HepG2 (cell line): ENCODE results near the gene FHIT. TPM values are rescaled to one million over a fixed set of nuclear protein-coding genes. Genes with fewer than 3 reads are reported as not detected.

Experiments
- ATAC-seq: fragments of 200-7000 bp; cut with Tn5 transposase; 3 replicates; pipeline ENCODE4 v1.9.1; 2020; ENCODE audit warnings: mild to moderate bottlenecking, moderate library complexity
- BruUV-seq: library from RNA; stranded (reverse); fragments of 400-500 nt; replicated peaks from 2 replicates; lab custom pipeline; 2021; lab: Mats Ljungman, UMichigan
- CTCF ChIA-PET: fragments of 300-600 bp; formaldehyde crosslinking; extraction: SDS; loops from one replicate; lab custom pipeline; 2021; ENCODE audit warnings: low total read pairs, inconsistent platforms, low intra/inter-chr PET ratio; lab: Yijun Ruan, JAX
- POLR2A ChIA-PET: fragments of 350-600 bp; sonication (Branson Sonifier 250); formaldehyde crosslinking; loops from one replicate; lab custom pipeline; 2020; ENCODE audit warnings: antibody characterized with exemption, inconsistent platforms; lab: Yijun Ruan, JAX
- DNase-seq: peaks from one replicate; pipeline ENCODE4 v3.0.0-alpha.2; 2015; ENCODE audit warnings: low spot score
- FAIRE-seq: peaks from 3 replicates; lab custom pipeline; 2011; peaks lifted over from hg19 to GRCh38; lab: Jason Lieb, UNC
- H2AFZ ChIP-seq: one replicate; pipeline ENCODE4 v1.6.1; 2011; ENCODE audit warnings: low read length, inconsistent platforms
- H3K27ac ChIP-seq: fragments of 300-600 bp; 3 replicates; pipeline ENCODE4 v1.8.0; 2011; ENCODE audit warnings: mixed run types, mild to moderate bottlenecking, mixed read lengths, low read length, inconsistent platforms; ENCODE audit not compliant: insufficient read depth; ENCODE audit errors: extremely low read length
- H3K27me3 ChIP-seq, 2 experiments: fragments of 200-600 bp in 1 of 2; 2 replicates in 1 of 2; 3 replicates in 1 of 2; pipeline versions ENCODE4 v1.6.0 to v1.8.0; 2011; ENCODE audit warnings: low read length in 2 of 2, mild to moderate bottlenecking in 2 of 2, moderate library complexity in 2 of 2, inconsistent platforms in 1 of 2; ENCODE audit not compliant: insufficient read depth in 2 of 2, control insufficient read depth in 1 of 2
- H3K36me3 ChIP-seq, 2 experiments: fragments of 200-600 bp in 1 of 2; replicated peaks in 1 of 2; 2 replicates in 1 of 2; 3 replicates in 1 of 2; pipeline versions ENCODE4 v1.5.1 to v1.8.0; 2011; ENCODE audit warnings: low read length in 2 of 2, inconsistent platforms in 1 of 2; ENCODE audit not compliant: insufficient read depth in 2 of 2, control insufficient read depth in 1 of 2
- H3K4me1 ChIP-seq: 2 replicates; pipeline ENCODE4 v1.5.1; 2012; ENCODE audit warnings: low read length, inconsistent platforms; ENCODE audit not compliant: insufficient read depth
- H3K4me2 ChIP-seq: 2 replicates; pipeline ENCODE4 v1.6.0; 2011; ENCODE audit warnings: low read depth, low read length, inconsistent platforms
- H3K4me3 ChIP-seq, 3 experiments: fragments of 200-600 bp in 1 of 3; sonication (generic), shearing (Covaris generic) in 1 of 3; replicated peaks in 1 of 3; 2 replicates each; pipeline ENCODE4 v1.5.1; 2011 to 2016; ENCODE audit warnings: low read length in 3 of 3, inconsistent platforms in 2 of 3, low read depth in 2 of 3, mild to moderate bottlenecking in 2 of 3, control low read depth in 1 of 3, mixed read lengths in 1 of 3; ENCODE audit not compliant: insufficient read depth in 1 of 3
- H3K79me2 ChIP-seq: one replicate; pipeline ENCODE4 v1.6.1; 2011; ENCODE audit warnings: low read length, inconsistent platforms; ENCODE audit not compliant: insufficient read depth
- H3K9ac ChIP-seq: 2 replicates; pipeline ENCODE4 v1.6.0; 2011; ENCODE audit warnings: mild to moderate bottlenecking, low read depth, low read length, inconsistent platforms; ENCODE audit not compliant: insufficient read depth
- H3K9me3 ChIP-seq: 2 replicates; pipeline ENCODE4 v1.5.1; 2012; ENCODE audit warnings: mild to moderate bottlenecking, low read length
- H4K20me1 ChIP-seq: 2 replicates; pipeline ENCODE4 v1.6.0; 2011; ENCODE audit warnings: inconsistent platforms, mild to moderate bottlenecking, low read length, moderate library complexity; ENCODE audit not compliant: insufficient read depth
- CBFB ChIP-seq: sonication (generic); formaldehyde crosslinking; IDR thresholded peaks from 2 replicates; pipeline ENCODE4 v1.4.0; 2020; ENCODE audit warnings: missing genetic modification reagents
- GABPB1 ChIP-seq: IDR thresholded peaks from 2 replicates; pipeline ENCODE4 v1.6.1; 2016; ENCODE audit warnings: mild to moderate bottlenecking, missing genetic modification reagents, moderate library complexity, missing compliant biosample characterization
- SPEN ChIP-seq: sonication (generic); formaldehyde crosslinking; IDR thresholded peaks from 2 replicates; pipeline ENCODE4 v1.5.1; 2020; ENCODE audit warnings: low read depth, mild to moderate bottlenecking, missing genetic modification reagents
- TARDBP ChIP-seq: sonication (generic); formaldehyde crosslinking; IDR thresholded peaks from 2 replicates; pipeline ENCODE4 v1.8.0; 2022; ENCODE audit warnings: mild to moderate bottlenecking, missing genetic modification reagents
- ZFP37 ChIP-seq: sonication (generic); formaldehyde crosslinking; IDR thresholded peaks from 2 replicates; pipeline ENCODE4 v1.4.0; 2020; ENCODE audit warnings: missing genetic modification reagents, borderline replicate concordance
- ZNF549 ChIP-seq: sonication (generic); formaldehyde crosslinking; IDR thresholded peaks from 2 replicates; pipeline ENCODE4 v1.5.0; 2020; ENCODE audit warnings: missing genetic modification reagents
- ZSCAN21 ChIP-seq: sonication (generic); formaldehyde crosslinking; IDR thresholded peaks from 2 replicates; pipeline ENCODE4 v1.8.0; 2022; ENCODE audit warnings: mild to moderate bottlenecking, missing genetic modification reagents, moderate library complexity, borderline replicate concordance
- WGBS: methylation state at CpG from one replicate; pipeline ENCODE4 v1.1.6; 2017; ENCODE audit warnings: low lambda C conversion rate; 5-methylcytosine and 5-hydroxymethylcytosine counted together
- in situ Hi-C: cut with HindIII; loops from 2 replicates; pipeline ENCODE4 v1.10.0; 2017; ENCODE audit warnings: low pct_unique_long_range_greater_than_20kb; ENCODE audit not compliant: extremely low pct_ligation_motif_present
- intact Hi-C: fragments of 100-400 bp; cut with micrococcal nuclease; formaldehyde crosslinking; loops from one replicate; pipeline ENCODE4 v1.10.0; 2022; ENCODE audit not compliant: unreplicated experiment
- polyA plus RNA-seq, 8 experiments: library from polyadenylated mRNA; depleted of rRNA in 3 of 8; stranded (reverse) in 7 of 8; unstranded in 1 of 8; fragments of >200 nt; fragmentation: Illumina TruSeq in 4 of 8; extraction: Trizol in 4 of 8; gene quantifications; 2 replicates each; pipeline versions ENCODE4 v1.2.1 to v1.2.3, GENCODE V29; 2011 to 2016; ENCODE audit warnings: low read depth in 4 of 8, missing spikeins in 1 of 8, mixed read lengths in 1 of 8; ENCODE audit not compliant: insufficient read depth in 1 of 8
- total RNA-seq, 5 experiments: library from RNA; depleted of rRNA; stranded (reverse); fragments of >200 nt; fragmentation: Illumina TruSeq; extraction: Trizol; gene quantifications; 2 replicates each; pipeline ENCODE4 v1.2.3, GENCODE V29; 2016; ENCODE audit warnings: low read depth in 1 of 5
- TF ChIP-seq, protein P1 (sequence below): sonication (generic); formaldehyde crosslinking; conservative IDR thresholded peaks from 2 replicates; pipeline ENCODE4 v1.4.0; 2020; ENCODE audit warnings: mild to moderate bottlenecking, missing genetic modification reagents, moderate library complexity
- TF ChIP-seq, protein P2 (sequence below): sonication (generic); formaldehyde crosslinking; IDR thresholded peaks from 2 replicates; pipeline ENCODE4 v1.8.1; 2023; ENCODE audit warnings: missing genetic modification reagents, inconsistent platforms, borderline replicate concordance
- TF ChIP-seq, protein P3 (sequence below): sonication (generic); formaldehyde crosslinking; IDR thresholded peaks from 2 replicates; pipeline ENCODE4 v1.5.0; 2020; ENCODE audit warnings: mild to moderate bottlenecking, missing genetic modification reagents
- TF ChIP-seq, protein P4 (sequence below): sonication (generic); formaldehyde crosslinking; IDR thresholded peaks from 2 replicates; pipeline ENCODE4 v1.8.1; 2023; ENCODE audit warnings: missing genetic modification reagents, mild to moderate bottlenecking, borderline replicate concordance

The FHIT gene
- total and polyA plus RNA-seq, 2 of the 13 experiments (the other 11 are each of a cell fraction or from before 2014, with no cell fraction given): 4.0 to 4.6 TPM

DNA sequence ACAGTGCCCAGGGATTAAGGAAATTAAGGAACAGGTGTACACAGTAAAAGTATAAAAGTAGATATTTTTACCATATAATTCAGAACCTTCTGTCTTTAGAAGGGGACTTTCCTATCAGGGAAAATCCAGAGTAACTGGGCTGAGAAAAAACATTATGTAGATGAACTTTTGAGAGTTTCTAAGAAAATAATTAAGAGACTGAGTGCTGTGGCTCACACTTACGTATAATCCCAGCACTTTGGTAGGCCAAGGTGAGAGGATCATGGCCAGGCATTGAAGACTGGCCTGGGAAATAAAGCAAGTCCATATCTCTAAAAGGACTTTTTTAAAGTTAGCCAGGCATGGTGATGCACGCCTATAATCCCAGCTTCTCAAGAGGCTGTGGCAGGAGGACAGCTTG lies 1021.8 kb downstream of the FHIT start:
- in situ Hi-C loops: no loop called here
- ATAC-seq: no peak

DNA sequence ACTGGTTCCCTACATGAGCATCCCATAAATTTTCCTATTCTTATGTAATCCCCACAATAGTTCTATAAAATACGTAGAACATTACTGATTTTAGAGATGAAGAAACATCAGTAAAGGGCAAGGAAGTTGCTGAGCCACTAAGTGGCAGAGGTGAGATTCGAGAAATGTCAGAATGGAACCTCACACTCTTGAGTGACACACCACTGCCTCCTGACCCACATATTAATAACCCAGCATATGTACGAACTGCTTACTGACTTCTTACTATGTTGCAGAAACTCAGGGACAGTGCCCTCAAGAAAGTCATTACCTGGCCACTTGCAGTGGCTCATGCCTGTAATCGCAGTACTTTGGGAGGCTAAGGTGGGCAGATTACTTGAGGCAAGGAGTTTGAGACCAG lies 1022.4 kb downstream of the FHIT start:
- no peaks in the 10 kb centered on the region for H4K20me1 ChIP-seq
- no TSS peak for BruUV-seq
- 44% methylated on average over 4 of the region's 4 CpGs for WGBS
- ChIA-PET POLR2A (no interaction called here), CTCF (no interaction called here)
- H2AFZ ChIP-seq: no peak overlapping the region
- in situ Hi-C loops: no loop called here
- ATAC-seq (no peak), DNase-seq (no peak), FAIRE-seq (no peak)
- H3K4me2 ChIP-seq: no peak overlapping the region
- no peaks in the 10 kb centered on the region for H3K36me3 ChIP-seq
- no peaks in the 10 kb centered on the region; a peak in 1 of 5 replicates for H3K27me3 ChIP-seq
- H3K4me1 ChIP-seq: no peaks in the 10 kb centered on the region
- H3K27ac ChIP-seq: no peak overlapping the region
- no peaks in the 10 kb centered on the region for H3K79me2 ChIP-seq
- H3K4me3 ChIP-seq: no peak overlapping the region
- intact Hi-C loops: no loop called here
- no peak overlapping the region for H3K9ac ChIP-seq
- peaks cover 6% of the 10 kb centered on the region; the same call in 1 of the 2 replicates for H3K9me3 ChIP-seq
- TF ChIP-seq ZSCAN21 (CRISPR knock-in tag) (no peak), TARDBP (CRISPR knock-in tag) (no peak), ZNF549 (CRISPR knock-in tag) (no peak), GABPB1 (CRISPR knock-in tag) (no peak), SPEN (CRISPR knock-in tag) (no peak), ZFP37 (CRISPR knock-in tag) (no peak)
- TF ChIP-seq, protein P1, sequence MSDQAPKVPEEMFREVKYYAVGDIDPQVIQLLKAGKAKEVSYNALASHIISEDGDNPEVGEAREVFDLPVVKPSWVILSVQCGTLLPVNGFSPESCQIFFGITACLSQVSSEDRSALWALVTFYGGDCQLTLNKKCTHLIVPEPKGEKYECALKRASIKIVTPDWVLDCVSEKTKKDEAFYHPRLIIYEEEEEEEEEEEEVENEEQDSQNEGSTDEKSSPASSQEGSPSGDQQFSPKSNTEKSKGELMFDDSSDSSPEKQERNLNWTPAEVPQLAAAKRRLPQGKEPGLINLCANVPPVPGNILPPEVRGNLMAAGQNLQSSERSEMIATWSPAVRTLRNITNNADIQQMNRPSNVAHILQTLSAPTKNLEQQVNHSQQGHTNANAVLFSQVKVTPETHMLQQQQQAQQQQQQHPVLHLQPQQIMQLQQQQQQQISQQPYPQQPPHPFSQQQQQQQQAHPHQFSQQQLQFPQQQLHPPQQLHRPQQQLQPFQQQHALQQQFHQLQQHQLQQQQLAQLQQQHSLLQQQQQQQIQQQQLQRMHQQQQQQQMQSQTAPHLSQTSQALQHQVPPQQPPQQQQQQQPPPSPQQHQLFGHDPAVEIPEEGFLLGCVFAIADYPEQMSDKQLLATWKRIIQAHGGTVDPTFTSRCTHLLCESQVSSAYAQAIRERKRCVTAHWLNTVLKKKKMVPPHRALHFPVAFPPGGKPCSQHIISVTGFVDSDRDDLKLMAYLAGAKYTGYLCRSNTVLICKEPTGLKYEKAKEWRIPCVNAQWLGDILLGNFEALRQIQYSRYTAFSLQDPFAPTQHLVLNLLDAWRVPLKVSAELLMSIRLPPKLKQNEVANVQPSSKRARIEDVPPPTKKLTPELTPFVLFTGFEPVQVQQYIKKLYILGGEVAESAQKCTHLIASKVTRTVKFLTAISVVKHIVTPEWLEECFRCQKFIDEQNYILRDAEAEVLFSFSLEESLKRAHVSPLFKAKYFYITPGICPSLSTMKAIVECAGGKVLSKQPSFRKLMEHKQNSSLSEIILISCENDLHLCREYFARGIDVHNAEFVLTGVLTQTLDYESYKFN (CRISPR knock-in tag): no peak
- TF ChIP-seq, protein P2, sequence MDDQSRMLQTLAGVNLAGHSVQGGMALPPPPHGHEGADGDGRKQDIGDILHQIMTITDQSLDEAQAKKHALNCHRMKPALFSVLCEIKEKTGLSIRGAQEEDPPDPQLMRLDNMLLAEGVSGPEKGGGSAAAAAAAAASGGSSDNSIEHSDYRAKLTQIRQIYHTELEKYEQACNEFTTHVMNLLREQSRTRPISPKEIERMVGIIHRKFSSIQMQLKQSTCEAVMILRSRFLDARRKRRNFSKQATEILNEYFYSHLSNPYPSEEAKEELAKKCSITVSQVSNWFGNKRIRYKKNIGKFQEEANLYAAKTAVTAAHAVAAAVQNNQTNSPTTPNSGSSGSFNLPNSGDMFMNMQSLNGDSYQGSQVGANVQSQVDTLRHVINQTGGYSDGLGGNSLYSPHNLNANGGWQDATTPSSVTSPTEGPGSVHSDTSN (CRISPR knock-in tag): no peak
- TF ChIP-seq, protein P3, sequence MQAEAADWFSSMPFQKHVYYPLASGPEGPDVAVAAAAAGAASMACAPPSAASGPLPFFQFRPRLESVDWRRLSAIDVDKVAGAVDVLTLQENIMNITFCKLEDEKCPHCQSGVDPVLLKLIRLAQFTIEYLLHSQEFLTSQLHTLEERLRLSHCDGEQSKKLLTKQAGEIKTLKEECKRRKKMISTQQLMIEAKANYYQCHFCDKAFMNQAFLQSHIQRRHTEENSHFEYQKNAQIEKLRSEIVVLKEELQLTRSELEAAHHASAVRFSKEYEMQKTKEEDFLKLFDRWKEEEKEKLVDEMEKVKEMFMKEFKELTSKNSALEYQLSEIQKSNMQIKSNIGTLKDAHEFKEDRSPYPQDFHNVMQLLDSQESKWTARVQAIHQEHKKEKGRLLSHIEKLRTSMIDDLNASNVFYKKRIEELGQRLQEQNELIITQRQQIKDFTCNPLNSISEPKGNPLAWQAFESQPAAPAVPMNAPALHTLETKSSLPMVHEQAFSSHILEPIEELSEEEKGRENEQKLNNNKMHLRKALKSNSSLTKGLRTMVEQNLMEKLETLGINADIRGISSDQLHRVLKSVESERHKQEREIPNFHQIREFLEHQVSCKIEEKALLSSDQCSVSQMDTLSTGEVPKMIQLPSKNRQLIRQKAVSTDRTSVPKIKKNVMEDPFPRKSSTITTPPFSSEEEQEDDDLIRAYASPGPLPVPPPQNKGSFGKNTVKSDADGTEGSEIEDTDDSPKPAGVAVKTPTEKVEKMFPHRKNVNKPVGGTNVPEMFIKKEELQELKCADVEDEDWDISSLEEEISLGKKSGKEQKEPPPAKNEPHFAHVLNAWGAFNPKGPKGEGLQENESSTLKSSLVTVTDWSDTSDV (CRISPR knock-in tag): no peak

More for the DNA sequence above, 1021.8 kb downstream of the FHIT start:
- no peak overlapping the region for H3K27ac ChIP-seq
- H3K4me1 ChIP-seq: no peaks in the 10 kb centered on the region
- BruUV-seq: no TSS peak
- no peak overlapping the region for H3K9ac ChIP-seq
- H3K27me3 ChIP-seq: no peaks in the 10 kb centered on the region; a peak in 1 of 5 replicates
- no peaks in the 10 kb centered on the region for H3K79me2 ChIP-seq
- H3K36me3 ChIP-seq: no peaks in the 10 kb centered on the region
- no peak for DNase-seq
- 24% methylated on average over 2 of the region's 2 CpGs for WGBS
- POLR2A ChIA-PET: no interaction called here
- no peaks in the 10 kb centered on the region for H4K20me1 ChIP-seq
- H3K9me3 ChIP-seq: peaks cover 6% of the 10 kb centered on the region; the same call in 1 of the 2 replicates
- intact Hi-C loops: no loop called here
- no peak overlapping the region for H3K4me2 ChIP-seq
- CTCF ChIA-PET: no interaction called here
- FAIRE-seq: no peak
- no peak overlapping the region for H3K4me3 ChIP-seq
- no peak for TF ChIP-seq CBFB (CRISPR knock-in tag)
- TF ChIP-seq, protein P4, sequence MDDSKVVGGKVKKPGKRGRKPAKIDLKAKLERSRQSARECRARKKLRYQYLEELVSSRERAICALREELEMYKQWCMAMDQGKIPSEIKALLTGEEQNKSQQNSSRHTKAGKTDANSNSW (CRISPR knock-in tag): no peak
- H2AFZ ChIP-seq: no peak overlapping the region
